ENCODE data around the gene RLF.
"Not testable (repeated sequence)": the region's sequence is repeated elsewhere in the genome, so short reads cannot be mapped to it uniquely, and the experiment has no call there.

RLF gene

GRCh38 chr1:40174788-40175187 lies 13.6 kb downstream of the RLF start:
- DNase-seq, result no peak

- not testable (repeated sequence) for DNase-seq
These were observed 15.8 kb downstream of the RLF start for GRCh38 chr1:40176989-40177388.

- no peak for DNase-seq
These were observed 17.0 kb downstream of the RLF start for GRCh38 chr1:40178200-40178599.

- DNase-seq, result no peak
These were observed 18.4 kb downstream of the RLF start for GRCh38 chr1:40179496-40180089.

GRCh38 chr1:40183055-40183710 lies 22.0 kb downstream of the RLF start:
- no peak for DNase-seq

- DNase-seq, result no peak
These were observed 23.0 kb downstream of the RLF start for GRCh38 chr1:40184193-40184592.

- DNase-seq, result no peak
These were observed 25.0 kb downstream of the RLF start for GRCh38 chr1:40185951-40186864.

GRCh38 chr1:40187399-40187798 lies 26.2 kb downstream of the RLF start:
- no peak for DNase-seq

- DNase-seq, result not testable (repeated sequence)
These were observed 33.5 kb downstream of the RLF start for GRCh38 chr1:40194639-40195038.

GRCh38 chr1:40197656-40198055 lies 36.5 kb downstream of the RLF start:
- no peak for DNase-seq

- DNase-seq, result no peak
These were observed 37.9 kb downstream of the RLF start for GRCh38 chr1:40199126-40199525.

GRCh38 chr1:40204856-40205255 lies 43.7 kb downstream of the RLF start:
- DNase-seq, result no peak

GRCh38 chr1:40210511-40211204 lies 49.5 kb downstream of the RLF start:
- no peak for DNase-seq

- no peak for DNase-seq
These were observed 57.1 kb downstream of the RLF start for GRCh38 chr1:40218333-40218732.

GRCh38 chr1:40221471-40221905 lies 60.3 kb downstream of the RLF start:
- DNase-seq, result not testable (repeated sequence)

- DNase-seq, result no peak
These were observed 61.0 kb downstream of the RLF start for GRCh38 chr1:40221977-40222772.

- no peak for DNase-seq
These were observed 62.9 kb downstream of the RLF start for GRCh38 chr1:40224040-40224439.

- DNase-seq, result no peak
These were observed 65.0 kb downstream of the RLF start for GRCh38 chr1:40226192-40226591.

- DNase-seq, result no peak
These were observed 71.3 kb downstream of the RLF start for GRCh38 chr1:40232444-40232843.

GRCh38 chr1:40239626-40240025 lies 78.4 kb downstream of the RLF start:
- no peak for DNase-seq

GRCh38 chr1:40240390-40240789 lies 79.2 kb downstream of the RLF start:
- no peak for DNase-seq

- no peak for DNase-seq
These were observed 80.2 kb downstream of the RLF start for GRCh38 chr1:40241362-40241761.
